Measurements from ENCODE around the gene CEACAM7.

DNA sequence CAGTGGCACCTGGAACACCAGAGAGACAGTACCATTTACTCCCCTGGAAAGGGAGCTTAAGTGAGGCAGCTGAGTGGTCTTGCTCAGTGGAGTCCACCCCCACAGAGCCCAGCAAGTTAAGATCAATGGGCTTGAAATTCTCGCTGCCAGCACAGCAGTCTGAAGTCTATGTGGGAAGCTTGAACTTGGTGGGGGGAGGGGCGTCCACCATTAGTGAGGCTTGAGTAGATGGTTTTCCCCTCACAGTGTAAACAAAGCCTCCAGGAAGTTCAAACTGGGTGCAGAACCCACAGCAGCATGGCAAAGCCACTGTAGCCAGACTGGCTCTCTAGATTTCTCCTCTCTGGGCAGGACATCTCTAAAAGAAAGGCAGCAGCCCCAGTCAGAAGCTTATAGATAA, 30.9 kb downstream of the CEACAM7 start:
- no peak for TF ChIP-seq POLR2A (IDR thresholded peaks at IDR 0.05; ENCODE audit: low read length)
- no peak for TF ChIP-seq GATA1 (IDR thresholded peaks at IDR 0.05; ENCODE audit: low read depth, low read length)

All from erythroblast (primary cell).